GM12878 (cell line): ENCODE results near the gene CFI.

ENCODE experiments used
- CBFB ChIP-seq: IDR thresholded peaks from 2 replicates; pipeline ENCODE4 v1.6.1; 2016; ENCODE audit warnings: antibody characterized with exemption, low read depth
- CEBPZ ChIP-seq: fragments of 150-350 bp; IDR thresholded peaks from 2 replicates; pipeline ENCODE4 v1.6.1; 2016; ENCODE audit warnings: low read depth, low read length

DNA sequence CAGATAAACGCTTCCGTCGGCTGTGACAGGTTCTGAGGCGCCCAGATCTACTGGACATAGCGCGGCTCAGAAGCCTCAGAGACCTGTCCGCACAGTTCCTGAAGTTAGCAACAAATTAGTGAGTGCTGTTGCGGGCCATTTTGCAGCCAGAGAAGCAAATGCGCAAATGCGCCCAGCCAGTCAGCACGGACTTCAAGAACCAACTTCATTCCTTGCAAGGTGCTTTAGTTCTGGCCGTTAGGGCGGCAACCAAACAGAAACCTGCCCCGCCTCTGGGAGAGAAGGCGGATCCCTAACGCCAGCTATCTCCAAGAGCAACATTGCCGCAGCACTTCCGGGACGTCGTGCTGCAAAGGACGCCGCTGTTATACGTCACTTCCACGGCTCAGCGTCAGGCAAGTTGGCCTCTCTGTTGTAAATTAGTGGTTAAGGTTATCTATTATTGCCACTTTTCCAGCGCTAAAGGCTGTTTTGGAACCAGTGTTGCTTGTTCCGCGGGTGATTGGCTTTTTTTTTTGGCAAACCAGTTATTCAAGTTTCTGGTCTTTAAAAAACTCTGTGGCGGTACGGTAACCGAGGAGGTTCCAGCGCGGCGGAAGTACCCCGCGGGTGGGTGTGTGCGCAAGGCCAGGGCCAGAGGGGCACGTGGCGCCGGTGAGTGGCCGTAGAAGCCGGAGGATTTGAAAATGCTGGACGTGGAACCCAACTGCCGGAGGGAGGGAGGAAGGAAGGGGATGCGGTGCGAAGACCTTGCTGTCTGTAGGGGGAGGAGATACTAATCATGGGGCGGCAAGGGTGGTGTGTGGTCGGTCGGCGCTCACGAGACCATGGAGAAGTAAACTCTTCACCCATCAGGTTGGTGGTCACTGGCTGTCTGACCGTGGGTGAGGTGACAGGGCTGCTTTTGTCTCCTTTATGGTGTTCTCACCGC lies 13.6 kb upstream of the CFI start, which contains the start of gene GAR1:
- TF ChIP-seq CBFB (peak; percentile 83; the same call in 1 of the 2 replicates), CEBPZ (no peak)
